Skin epidermis (tissue), 12 donors: ENCODE data around the gene CIAO3.
A peak's percentile ranks its signal among the peaks of the same experiment; 100 is the strongest.
"Not testable (repeated sequence)": the region's sequence is repeated elsewhere in the genome, so short reads cannot be mapped to it uniquely, and the experiment has no call there.

Experiments
- H3K27ac ChIP-seq, 21 experiments: fragments of 200-600 bp; sonication (generic) in 11 of 21; one replicate each; pipeline ENCODE4 v1.5.0; 2020; ENCODE audit warnings: mild to moderate bottlenecking in 3 of 21, inconsistent platforms in 2 of 21, moderate library complexity in 2 of 21
- H3K4me3 ChIP-seq, 7 experiments: fragments of 200-600 bp; sonication (generic) in 2 of 7; one replicate each; pipeline ENCODE4 v1.5.0; 2020; ENCODE audit warnings: inconsistent platforms in 2 of 7, mild to moderate bottlenecking in 2 of 7, moderate library complexity in 1 of 7

The CIAO3 gene

GRCh38 chr16:716768-717325 lies 23.9 kb downstream of the CIAO3 start:
- Histone ChIP-seq H3K27ac (no peak overlapping the region), H3K4me3 (no peak overlapping the region)

DNA sequence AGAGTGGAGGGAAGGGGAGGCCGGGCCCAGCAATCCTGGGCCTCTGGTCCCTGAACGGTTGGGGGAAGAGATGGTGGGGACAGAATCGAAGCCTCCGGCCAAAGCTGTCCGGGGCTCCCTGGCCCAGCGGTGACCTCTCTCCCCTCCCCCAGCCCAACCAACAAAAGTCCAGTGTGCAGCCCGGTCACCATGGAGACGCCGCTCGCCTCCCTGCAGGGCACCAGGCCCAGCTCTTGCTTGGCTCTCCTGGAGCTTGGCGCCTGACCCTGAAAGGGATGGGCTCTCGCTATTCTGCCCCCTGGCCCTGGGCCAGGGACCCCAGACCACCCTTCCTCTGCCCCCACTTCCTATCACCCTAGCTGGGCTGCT lies 24.6 kb downstream of the CIAO3 start:
- Histone ChIP-seq H3K27ac (no peak overlapping the region), H3K4me3 (peak overlapping the region in 4 of 7 experiments; percentile 47 to 52 (median 48))

DNA sequence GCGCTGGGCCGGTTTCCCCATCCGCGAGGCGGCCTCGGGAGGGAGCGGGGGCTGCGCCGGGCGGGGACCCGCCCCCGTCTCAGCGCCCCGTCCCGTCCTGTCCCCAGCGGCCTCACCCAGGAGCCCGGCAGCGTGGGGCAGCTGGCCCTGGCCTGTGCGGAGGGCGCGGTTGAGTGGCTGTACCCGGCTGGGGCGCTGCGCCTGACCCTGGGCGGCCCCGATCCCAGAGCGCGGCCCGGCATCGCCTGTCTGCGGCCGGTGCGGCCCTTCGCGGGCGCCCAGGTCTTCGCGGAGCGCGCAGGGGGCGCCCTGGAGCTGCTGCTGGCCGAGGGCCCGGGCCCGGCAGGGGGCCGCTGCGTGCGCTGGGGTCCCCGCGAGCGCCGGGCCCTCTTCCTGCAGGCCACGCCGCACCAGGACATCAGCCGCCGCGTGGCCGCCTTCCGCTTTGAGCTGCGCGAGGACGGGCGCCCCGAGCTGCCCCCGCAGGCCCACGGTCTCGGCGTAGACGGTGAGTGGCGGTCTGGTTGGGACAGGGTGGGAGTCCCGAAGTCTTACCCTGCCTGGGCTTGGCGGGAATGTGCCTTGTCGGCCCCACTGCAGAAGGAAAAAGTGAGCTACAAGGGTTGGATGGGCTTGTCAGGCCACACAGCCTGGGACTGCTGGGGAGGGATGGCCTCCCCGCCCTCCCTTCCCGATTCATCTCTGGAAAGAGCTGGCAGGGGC lies 25.2 kb downstream of the CIAO3 start:
- Histone ChIP-seq H3K27ac (peak overlapping the region in 2 of 21 experiments; percentile 2 to 53), H3K4me3 (peak overlapping the region; percentile 47 to 53 (median 48))

DNA sequence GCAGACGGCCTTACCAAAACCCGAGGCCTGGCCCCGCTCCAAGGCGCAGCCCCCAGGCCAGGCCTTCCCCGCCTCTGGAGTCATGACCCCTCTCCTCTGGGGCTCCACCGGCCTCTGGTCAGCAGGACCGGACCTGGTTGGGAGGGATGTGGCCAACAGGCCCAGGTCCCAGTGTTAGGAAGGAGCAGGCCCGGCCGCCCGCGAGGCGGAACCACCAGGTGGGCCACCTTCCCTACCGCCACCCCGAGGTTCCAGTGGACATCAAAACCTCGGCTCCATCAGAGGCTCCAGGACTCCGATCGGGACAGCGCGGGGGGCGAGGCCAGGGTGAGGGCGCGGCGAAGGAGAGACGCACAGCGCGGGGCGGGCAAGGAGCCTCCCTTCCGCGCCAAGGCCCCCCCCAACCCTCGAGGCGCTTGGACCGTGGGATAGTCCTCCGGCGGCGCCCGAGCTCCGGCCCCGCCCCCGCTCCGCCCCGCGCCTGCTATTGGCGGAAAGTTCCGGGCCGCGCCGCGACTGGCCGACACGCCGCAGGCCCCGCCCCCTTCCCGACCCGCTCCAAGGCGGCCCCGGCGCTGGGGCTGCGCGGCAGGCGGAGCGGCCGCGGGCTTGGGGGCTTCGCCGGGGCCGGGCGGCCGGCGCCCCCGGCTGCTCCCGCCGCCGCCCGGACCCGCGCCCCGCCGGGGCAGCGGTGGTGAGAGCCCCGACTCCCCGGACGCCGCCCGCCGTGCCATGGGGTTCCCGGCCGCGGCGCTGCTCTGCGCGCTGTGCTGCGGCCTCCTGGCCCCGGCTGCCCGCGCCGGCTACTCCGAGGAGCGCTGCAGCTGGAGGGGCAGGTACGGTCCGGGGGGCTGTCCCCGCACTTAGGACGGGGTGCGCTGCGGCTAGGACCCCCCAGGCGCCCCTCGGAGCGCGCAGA lies 26.0 kb downstream of the CIAO3 start, which contains the start of gene METRN:
Gene METRN (plus strand): TSS at position 561 of the 919 bp plus-strand sequence. CDS start 172 bp downstream, at position 733.
- Histone ChIP-seq H3K27ac (peak within 1 kb of the TSS in 2 of 21 experiments; percentile 2 to 53), H3K4me3 (peak within 1 kb of the TSS; percentile 47 to 53 (median 48))

GRCh38 chr16:714079-714478 lies 26.7 kb downstream of the CIAO3 start:
- Histone ChIP-seq H3K4me3 (no peak overlapping the region), H3K27ac (no peak overlapping the region)

DNA sequence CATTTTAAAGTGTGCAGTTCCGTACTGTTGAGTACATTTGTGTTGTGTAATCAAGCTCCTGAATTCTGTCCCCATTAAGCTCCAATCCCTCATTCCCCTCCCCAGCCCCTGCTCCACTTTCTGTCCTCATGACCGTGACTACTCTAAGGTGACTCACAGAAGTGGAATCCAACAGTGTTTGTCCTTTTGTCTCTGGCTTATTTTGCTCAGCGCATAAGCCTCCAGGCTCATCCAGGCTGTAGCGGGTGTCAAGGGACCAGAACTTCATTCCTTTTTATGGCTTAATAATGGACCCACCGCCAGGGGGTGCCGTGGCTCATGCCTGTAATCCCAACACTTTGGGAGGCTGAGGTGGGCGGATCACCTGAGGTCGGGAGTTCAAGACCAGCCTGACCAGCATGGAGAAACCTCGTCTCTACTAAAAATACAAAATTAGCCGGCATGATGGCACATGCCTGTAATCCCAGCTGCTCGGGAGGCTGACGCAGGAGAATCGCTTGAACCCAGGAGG lies 28.0 kb downstream of the CIAO3 start:
- not testable (repeated sequence) for H3K27ac ChIP-seq, H3K4me3 ChIP-seq

DNA sequence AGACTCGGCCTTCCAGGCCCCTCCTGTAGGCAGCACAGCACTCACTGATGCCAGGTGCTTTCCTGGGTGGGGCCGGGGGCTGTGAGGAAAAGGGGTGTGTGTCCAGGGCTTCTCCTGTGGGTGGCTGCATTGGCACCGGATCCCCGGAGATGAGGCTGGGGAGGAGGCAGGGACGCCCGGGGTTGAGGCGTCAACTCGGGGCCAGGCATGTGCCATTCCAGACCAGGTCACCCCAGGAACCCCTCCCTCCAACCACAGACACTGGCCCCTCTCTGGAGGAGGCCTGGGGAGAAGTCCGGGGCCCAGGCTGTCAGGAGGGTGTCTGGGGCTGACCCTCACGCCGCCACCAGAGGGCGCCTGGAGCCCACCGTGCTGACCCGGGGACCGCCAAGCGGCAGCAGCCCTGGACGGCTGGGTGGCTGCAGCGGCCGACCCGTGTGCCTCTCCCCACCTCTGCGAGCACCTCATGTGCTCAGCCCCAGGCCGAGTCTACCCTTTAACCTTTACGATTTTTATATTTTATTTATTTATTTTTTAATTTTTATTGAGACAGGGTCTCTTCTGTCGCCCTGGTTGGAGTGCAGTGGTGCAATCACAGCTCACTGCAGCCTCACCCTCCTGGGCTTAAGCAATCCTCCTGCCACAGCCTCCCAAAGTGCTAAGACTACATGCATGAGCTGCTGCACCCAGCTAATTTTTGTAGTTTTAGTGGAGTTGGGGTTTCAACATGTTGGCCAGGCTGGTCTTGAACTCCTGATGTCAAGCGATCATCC lies 29.1 kb downstream of the CIAO3 start:
- Histone ChIP-seq H3K4me3 (no peak overlapping the region), H3K27ac (no peak overlapping the region)

- H3K4me3 ChIP-seq = no peak overlapping the region
- no peak overlapping the region for H3K27ac ChIP-seq
These were observed 29.7 kb downstream of the CIAO3 start for GRCh38 chr16:711084-711483.

DNA sequence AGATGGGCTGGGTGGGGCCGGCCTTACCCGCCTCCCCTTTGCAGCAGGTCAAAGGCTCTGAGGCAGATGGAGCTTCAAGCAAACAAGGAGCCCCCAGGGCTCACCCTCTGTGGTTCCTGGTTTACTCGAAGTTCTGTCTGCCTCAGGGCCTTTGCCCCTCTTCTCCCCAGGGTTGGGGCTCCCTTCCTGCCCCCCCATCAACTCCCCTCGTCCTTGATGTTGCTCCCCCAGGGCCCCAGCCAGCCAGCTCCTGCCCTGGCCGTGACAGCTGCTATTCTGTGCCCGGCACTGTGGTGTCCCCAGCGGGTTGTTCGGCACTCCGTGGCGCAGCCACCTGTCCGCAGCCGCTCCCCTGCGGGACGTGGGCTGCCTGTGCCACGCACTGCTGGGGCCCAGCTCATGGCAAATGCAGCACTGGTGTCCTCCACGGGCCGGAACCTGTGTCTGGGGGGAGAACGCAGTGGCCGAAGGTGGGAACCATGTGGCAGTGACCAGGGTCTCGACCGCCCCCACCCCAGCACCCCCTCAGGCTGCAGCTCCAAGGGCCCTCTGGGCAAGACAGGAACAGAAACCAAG lies 30.2 kb downstream of the CIAO3 start:
- Histone ChIP-seq H3K27ac (no peak overlapping the region), H3K4me3 (no peak overlapping the region)

- Histone ChIP-seq H3K4me3 (no peak overlapping the region), H3K27ac (no peak overlapping the region)
These were observed 31.0 kb downstream of the CIAO3 start for GRCh38 chr16:709566-710499.

DNA sequence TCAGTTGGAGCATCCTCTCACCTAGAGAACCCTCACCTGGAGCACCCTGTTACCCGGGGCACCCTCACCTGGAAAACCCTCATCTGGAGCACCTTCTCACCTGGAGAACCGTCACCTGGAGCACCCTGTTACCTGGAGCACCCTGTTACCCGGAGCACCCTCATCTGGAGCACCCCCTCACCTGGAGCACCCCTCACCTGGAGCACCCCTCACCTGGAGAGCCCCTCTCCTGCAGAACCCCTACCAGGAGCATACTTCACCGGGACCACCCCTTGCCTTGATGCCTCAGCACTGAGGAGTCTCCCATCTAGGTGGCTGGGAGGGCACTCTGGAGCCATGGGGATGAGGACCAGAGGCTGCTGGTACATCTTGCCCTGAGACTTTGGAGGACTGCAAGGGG lies 31.8 kb downstream of the CIAO3 start:
- Histone ChIP-seq H3K4me3 (no peak overlapping the region), H3K27ac (no peak overlapping the region)

- H3K4me3 ChIP-seq = no peak overlapping the region
- no peak overlapping the region for H3K27ac ChIP-seq
These were observed 32.8 kb downstream of the CIAO3 start for GRCh38 chr16:708019-708418.

DNA sequence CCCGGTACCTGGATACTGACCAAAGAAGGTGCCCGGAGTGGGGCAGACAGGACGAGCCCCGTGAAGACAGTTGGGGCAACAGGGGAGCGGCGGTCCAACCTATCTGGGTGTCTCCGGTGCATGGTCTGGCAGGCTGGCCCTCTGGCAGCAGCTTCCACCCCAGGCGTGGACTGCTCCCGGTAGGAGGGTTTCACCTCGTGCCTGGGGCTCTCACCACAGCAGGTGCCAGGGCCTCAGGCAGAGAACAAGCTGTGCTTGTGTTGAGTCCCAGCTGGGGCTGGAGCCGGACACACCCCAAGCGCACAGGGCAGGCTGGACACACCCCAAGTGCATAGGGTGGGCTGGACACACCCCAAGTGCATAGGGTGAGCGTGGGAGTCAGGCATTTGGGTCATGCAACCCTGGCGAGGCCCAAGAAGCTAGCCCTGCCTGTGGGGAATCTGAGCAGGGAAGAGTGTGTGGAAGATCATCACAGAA lies 33.7 kb downstream of the CIAO3 start:
- Histone ChIP-seq H3K27ac (no peak overlapping the region), H3K4me3 (no peak overlapping the region)

GRCh38 chr16:706189-707061 lies 34.4 kb downstream of the CIAO3 start:
- Histone ChIP-seq H3K27ac (no peak overlapping the region), H3K4me3 (peak overlapping the region in 1 of 7 experiments; percentile 25)

- Histone ChIP-seq H3K4me3 (peak within 1 kb of the TSS in 1 of 7 experiments; percentile 30), H3K27ac (no peak within 1 kb of the TSS)
These were observed 35.2 kb downstream of the CIAO3 start, which contains the start of gene FBXL16 for GRCh38 chr16:705431-706188. Gene FBXL16 (minus strand): TSS chr16:705801. CDS start chr16:697405, 8,396 bp downstream.
